H1 (cell line): ENCODE measurements around the gene DIAPH2. TPM values are rescaled to one million over a fixed set of nuclear protein-coding genes. Genes with fewer than 3 reads are reported as not detected.

Source experiments
- CTCF ChIA-PET: fragments of 300-600 bp; sonication (Branson Sonifier 250); formaldehyde crosslinking; loops from one replicate; lab custom pipeline; 2021; ENCODE audit not compliant: partially characterized antibody; lab: Charles Lee
- POLR2A ChIA-PET: fragments of 300-600 bp; sonication (Branson Sonifier 250); formaldehyde crosslinking; loops from one replicate; lab custom pipeline; 2021; ENCODE audit warnings: inconsistent platforms; ENCODE audit not compliant: partially characterized antibody; lab: Charles Lee
- DNase-seq, 2 experiments: peaks; one replicate each; pipeline versions ENCODE4 v3.0.0 to v3.0.0-alpha.2; 2010 to 2022; ENCODE audit warnings: low spot score in 2 of 2, low read depth in 1 of 2, mixed read lengths in 1 of 2
- FAIRE-seq: peaks from 2 replicates; lab custom pipeline; 2011; peaks lifted over from hg19 to GRCh38; lab: Jason Lieb, UNC
- H2AFZ ChIP-seq: 2 replicates; pipeline ENCODE4 v1.8.1; 2012; ENCODE audit warnings: low read length, inconsistent platforms
- H2AK5ac ChIP-seq: 2 replicates; pipeline ENCODE4 v1.6.1; 2013; ENCODE audit warnings: low read depth, low read length
- H2BK120ac ChIP-seq: replicated peaks from 2 replicates; pipeline ENCODE3; 2013; ENCODE audit warnings: low read depth, low read length, inconsistent platforms
- H2BK12ac ChIP-seq: 2 replicates; pipeline ENCODE4 v1.6.1; 2013; ENCODE audit warnings: low read depth, low read length
- H2BK15ac ChIP-seq: 2 replicates; pipeline ENCODE4 v1.6.1; 2013; ENCODE audit warnings: low read length
- H2BK20ac ChIP-seq: 2 replicates; pipeline ENCODE4 v1.6.1; 2013; ENCODE audit warnings: low read length
- H2BK5ac ChIP-seq: 2 replicates; pipeline ENCODE4 v1.6.1; 2013; ENCODE audit warnings: low read depth, low read length
- H3K14ac ChIP-seq: 2 replicates; pipeline ENCODE4 v1.6.1; 2013; ENCODE audit warnings: inconsistent platforms; ENCODE audit not compliant: insufficient read length
- H3K18ac ChIP-seq: 2 replicates; pipeline ENCODE4 v1.6.1; 2013; ENCODE audit warnings: low read length; ENCODE audit errors: extremely low read depth
- H3K23ac ChIP-seq: 2 replicates; pipeline ENCODE4 v1.6.1; 2013; ENCODE audit warnings: inconsistent platforms; ENCODE audit not compliant: insufficient read length
- H3K23me2 ChIP-seq: 2 replicates; pipeline ENCODE4 v1.6.1; 2013; ENCODE audit warnings: low read depth, low read length
- H3K27ac ChIP-seq: 2 replicates; pipeline ENCODE4 v1.6.1; 2011; ENCODE audit warnings: low read depth, low read length, inconsistent platforms
- H3K27me3 ChIP-seq, 4 experiments: replicated peaks in 1 of 4; 1 replicate in 1 of 4; 2 replicates in 3 of 4; pipeline versions ENCODE4 v1.6.1 to v1.8.1; 2011 to 2013; ENCODE audit warnings: low read length in 3 of 4, mild to moderate bottlenecking in 3 of 4, inconsistent platforms in 2 of 4, mixed read lengths in 2 of 4, moderate library complexity in 1 of 4; ENCODE audit not compliant: control insufficient read depth in 3 of 4, insufficient read depth in 3 of 4; ENCODE audit errors: extremely low read depth in 1 of 4
- H3K36me3 ChIP-seq, 4 experiments: 2 replicates each; pipeline versions ENCODE4 v1.6.1 to v1.8.1; 2011 to 2013; ENCODE audit warnings: mild to moderate bottlenecking in 4 of 4, low read length in 3 of 4, moderate library complexity in 2 of 4, control low read depth in 1 of 4, inconsistent platforms in 1 of 4; ENCODE audit not compliant: insufficient read depth in 4 of 4, control insufficient read depth in 2 of 4
- H3K4ac ChIP-seq: replicated peaks from 2 replicates; pipeline ENCODE3; 2013; ENCODE audit warnings: low read length, low read depth, mixed read lengths, inconsistent platforms; ENCODE audit not compliant: insufficient read length
- H3K4me1 ChIP-seq, 4 experiments: replicated peaks in 1 of 4; 1 replicate in 1 of 4; 2 replicates in 3 of 4; pipeline versions ENCODE4 v1.6.1 to v1.8.1; 2011 to 2013; ENCODE audit warnings: low read length in 3 of 4, inconsistent platforms in 2 of 4, mixed read lengths in 1 of 4; ENCODE audit not compliant: insufficient read depth in 4 of 4, control insufficient read depth in 3 of 4
- H3K4me2 ChIP-seq, 2 experiments: 2 replicates each; pipeline versions ENCODE4 v1.6.1 to v1.8.1; 2011 to 2013; ENCODE audit warnings: low read depth in 2 of 2, low read length in 2 of 2, control low read depth in 1 of 2, inconsistent platforms in 1 of 2, mild to moderate bottlenecking in 1 of 2; ENCODE audit not compliant: insufficient read depth in 1 of 2
- H3K4me3 ChIP-seq, 4 experiments: fragments of 200-600, 300-600 bp in 1 of 4; sonication (generic), shearing (Covaris generic), sonication (Bioruptor Twin) in 1 of 4; 2 replicates each; pipeline versions ENCODE4 v1.5.1 to v1.8.1; 2011 to 2016; ENCODE audit warnings: low read length in 4 of 4, low read depth in 3 of 4, control low read depth in 2 of 4, inconsistent platforms in 2 of 4, mild to moderate bottlenecking in 2 of 4, mixed read lengths in 1 of 4, moderate library complexity in 1 of 4; ENCODE audit not compliant: insufficient read depth in 2 of 4; ENCODE audit errors: extremely low read depth in 1 of 4
- H3K56ac ChIP-seq: replicated peaks from 2 replicates; pipeline ENCODE3; 2013; ENCODE audit warnings: low read depth, mild to moderate bottlenecking, mixed read lengths, low read length, inconsistent platforms; ENCODE audit not compliant: insufficient read length
- H3K79me1 ChIP-seq: 2 replicates; pipeline ENCODE4 v1.6.1; 2013; ENCODE audit warnings: low read depth, low read length, control low read depth
- H3K79me2 ChIP-seq, 2 experiments: 2 replicates each; pipeline versions ENCODE4 v1.6.1 to v1.8.1; 2012 to 2013; ENCODE audit warnings: low read length in 2 of 2, mild to moderate bottlenecking in 2 of 2, inconsistent platforms in 1 of 2; ENCODE audit not compliant: insufficient read depth in 2 of 2, control insufficient read depth in 1 of 2
- H3K9ac ChIP-seq, 4 experiments: replicated peaks in 1 of 4; 1 replicate in 1 of 4; 2 replicates in 3 of 4; pipeline versions ENCODE4 v1.6.1 to v1.8.1; 2011 to 2013; ENCODE audit warnings: low read depth in 3 of 4, low read length in 3 of 4, control low read depth in 2 of 4, mild to moderate bottlenecking in 2 of 4, moderate library complexity in 2 of 4, inconsistent platforms in 1 of 4; ENCODE audit errors: extremely low read depth in 1 of 4
- H3K9me3 ChIP-seq, 2 experiments: 2 replicates each; pipeline versions ENCODE4 v1.6.1 to v1.8.1; 2012 to 2013; ENCODE audit warnings: mild to moderate bottlenecking in 2 of 2, moderate library complexity in 2 of 2, control low read depth in 1 of 2, inconsistent platforms in 1 of 2, low read depth in 1 of 2, low read length in 1 of 2, mixed read lengths in 1 of 2; ENCODE audit not compliant: insufficient read depth in 2 of 2
- H4K20me1 ChIP-seq, 2 experiments: replicated peaks in 1 of 2; 2 replicates each; pipeline versions ENCODE3 to v1.8.1; 2011 to 2013; ENCODE audit warnings: inconsistent platforms in 2 of 2, low read length in 2 of 2, mild to moderate bottlenecking in 1 of 2; ENCODE audit not compliant: insufficient read depth in 2 of 2, control insufficient read depth in 1 of 2
- H4K5ac ChIP-seq: 2 replicates; pipeline ENCODE4 v1.6.1; 2013; ENCODE audit warnings: low read length, low read depth, mixed read lengths, inconsistent platforms; ENCODE audit not compliant: insufficient read length
- H4K8ac ChIP-seq: 2 replicates; pipeline ENCODE4 v1.8.0; 2013; ENCODE audit warnings: mild to moderate bottlenecking, moderate library complexity, low read length, inconsistent platforms; ENCODE audit not compliant: insufficient read depth; ENCODE audit errors: extremely low read depth
- H4K91ac ChIP-seq: replicated peaks from 2 replicates; pipeline ENCODE3; 2013; ENCODE audit warnings: low read length, mixed read lengths, inconsistent platforms; ENCODE audit not compliant: insufficient read length
- CHD2 ChIP-seq: IDR thresholded peaks from 2 replicates; pipeline ENCODE4 v1.6.1; 2012; ENCODE audit warnings: low read length, improper control_type of control experiment
- CREB1 ChIP-seq: IDR thresholded peaks from 2 replicates; pipeline ENCODE4 v1.6.1; 2012; ENCODE audit warnings: inconsistent platforms
- EZH2 ChIP-seq: fragments of 200-600 bp; sonication (generic); IDR thresholded peaks from 2 replicates; pipeline ENCODE4 v1.7.1; 2012; ENCODE audit warnings: low read depth, mild to moderate bottlenecking, moderate library complexity, low read length, inconsistent platforms; ENCODE audit not compliant: severe bottlenecking
- GABPA ChIP-seq: IDR thresholded peaks from 2 replicates; pipeline ENCODE4 v1.6.1; 2011; ENCODE audit warnings: mild to moderate bottlenecking, low read length, moderate library complexity, borderline replicate concordance; ENCODE audit not compliant: insufficient read depth
- JUN ChIP-seq: IDR thresholded peaks from 2 replicates; pipeline ENCODE4 v1.6.1; 2011; ENCODE audit warnings: low read depth, mild to moderate bottlenecking, improper control_type of control experiment, low read length
- NRF1 ChIP-seq: IDR thresholded peaks from 2 replicates; pipeline ENCODE4 v1.6.1; 2011; ENCODE audit warnings: mild to moderate bottlenecking, low read depth, low read length, improper control_type of control experiment
- PHF8 ChIP-seq: fragments of 200-600 bp; sonication (generic); conservative IDR thresholded peaks from 2 replicates; pipeline ENCODE4 v1.7.1; 2012; ENCODE audit warnings: low read depth, mild to moderate bottlenecking, inconsistent platforms, low read length, moderate library complexity
- SIN3A ChIP-seq, 2 experiments: IDR thresholded peaks in 1 of 2; conservative IDR thresholded peaks in 1 of 2; 2 replicates each; pipeline ENCODE4 v1.6.1; 2011 to 2012; ENCODE audit warnings: low read length in 2 of 2, improper control_type of control experiment in 1 of 2, low read depth in 1 of 2, mild to moderate bottlenecking in 1 of 2
- SIRT6 ChIP-seq: IDR thresholded peaks from one replicate; pipeline ENCODE4 v1.7.1; 2012; ENCODE audit warnings: low read length, inconsistent platforms
- TAF7 ChIP-seq: optimal IDR thresholded peaks from 2 replicates; pipeline ENCODE3; 2011; ENCODE audit warnings: low read depth, mild to moderate bottlenecking, inconsistent platforms, low read length, moderate library complexity, borderline replicate concordance
- WGBS, 2 experiments: shearing (Covaris generic) in 1 of 2; methylation state at CpG; one replicate each; pipeline versions ENCODE4 v1.1.6 to v1.1.7; 2013 to 2015; ENCODE audit warnings: low lambda C conversion rate in 2 of 2, mixed read lengths in 2 of 2, inconsistent platforms in 1 of 2, low coverage in 1 of 2, missing lambda C conversion rate in 1 of 2; ENCODE audit not compliant: insufficient replicate concordance in 2 of 2, insufficient coverage in 1 of 2, insufficient read length in 1 of 2; ENCODE audit errors: extremely low coverage in 1 of 2, missing lambda C conversion rate in 1 of 2; 5-methylcytosine and 5-hydroxymethylcytosine counted together
- polyA plus RNA-seq, 7 experiments: library from polyadenylated mRNA; depleted of rRNA in 3 of 7; stranded (reverse) in 5 of 7; unstranded in 2 of 7; fragments of >200 nt in 5 of 7; fragments of 200-250 nt in 2 of 7; gene quantifications; 1 replicate in 5 of 7; 2 replicates in 1 of 7; 4 replicates in 1 of 7; pipeline versions ENCODE4 v1.2.1 to v1.2.3, GENCODE V29; 2011 to 2013; ENCODE audit warnings: missing spikeins in 2 of 7, mixed read lengths in 2 of 7
- total RNA-seq: library from RNA; stranded (reverse); fragmentation: NEBNext Ultra II Directional; extraction: Animal tissue kit (Norgen Biotek cat#: 25700); gene quantifications from 2 replicates; pipeline ENCODE4 v1.2.1, GENCODE V29; 2021

Gene DIAPH2
- total and polyA plus RNA-seq, 2 of the 8 experiments (the other 6 are each of a cell fraction or from before 2014, with no cell fraction given): 4.4 to 24.3 TPM

GRCh38 chrX:97398030-97398551, 713.4 kb downstream of the DIAPH2 start:
- no peak overlapping the region for H2AFZ ChIP-seq
- H3K14ac ChIP-seq: no peak overlapping the region
- CTCF ChIA-PET: interaction anchor here (0.6 to 0.7 kb wide), 2 partner anchors 247 to 1094 kb away, joined by 3 read pairs; no protein-coding TSS in a partner anchor
- no peak overlapping the region for H2BK20ac ChIP-seq
- H4K5ac ChIP-seq: no peak overlapping the region
- H3K9me3 ChIP-seq: no peaks in the 10 kb centered on the region
- H2BK5ac ChIP-seq: no peak overlapping the region
- H3K79me1 ChIP-seq: no peaks in the 10 kb centered on the region
- no peaks in the 10 kb centered on the region for H3K23me2 ChIP-seq
- 42% methylated on average over 3 of the region's 3 CpGs; no CpG with 5 or more reads in 1 of the 2 experiments for WGBS, 2 experiments
- no peak overlapping the region for H3K4ac ChIP-seq
- no peak overlapping the region for H3K9ac ChIP-seq
- no peak overlapping the region for H3K27ac ChIP-seq
- no peak overlapping the region for H3K18ac ChIP-seq
- POLR2A ChIA-PET: no interaction called here
- H3K4me3 ChIP-seq: no peak overlapping the region
- peaks cover 0 to 24% (median 2%) of the 10 kb centered on the region in 4 experiments; a peak in 3 of 8 replicates for H3K36me3 ChIP-seq
- H2BK15ac ChIP-seq: no peak overlapping the region
- FAIRE-seq (peak; percentile 62), DNase-seq (no peak)
- no peak overlapping the region for H2AK5ac ChIP-seq
- no peak overlapping the region for H3K4me2 ChIP-seq
- H3K79me2 ChIP-seq: peaks cover 0 to 4% of the 10 kb centered on the region in 2 experiments; a peak in 1 of 4 replicates
- no peaks in the 10 kb centered on the region for H3K27me3 ChIP-seq
- H4K20me1 ChIP-seq: no peaks in the 10 kb centered on the region
- no peak overlapping the region for H4K91ac ChIP-seq
- H2BK12ac ChIP-seq: no peak overlapping the region
- no peak overlapping the region for H4K8ac ChIP-seq
- H3K4me1 ChIP-seq: peaks cover 0 to 2% (median 0%) of the 10 kb centered on the region in 4 experiments; a peak in 1 of 7 replicates
- no peak overlapping the region for H3K56ac ChIP-seq
- no peak overlapping the region for H2BK120ac ChIP-seq
- no peak overlapping the region for H3K23ac ChIP-seq
- TF ChIP-seq CHD2: no peak
- no peak for TF ChIP-seq SIRT6
- no peak for TF ChIP-seq NRF1
- no peak for TF ChIP-seq SIN3A (conservative IDR thresholded peaks at IDR 0.05 in 1 of 2, IDR thresholded peaks at IDR 0.05 in 1 of 2; ENCODE audit: low read depth in 1 of 2, low read length in 2 of 2)
- TF ChIP-seq CREB1: no peak
- TF ChIP-seq EZH2: no peak
- TF ChIP-seq JUN: no peak
- no peak for TF ChIP-seq PHF8
- no peak for TF ChIP-seq TAF7
- TF ChIP-seq GABPA: no peak
